NOMO-1 treated with dmso at 0.1 percent for 144 hours (cell line): ENCODE measurements around the gene EGLN2.
"Not testable (repeated sequence)": the region's sequence is repeated elsewhere in the genome, so short reads cannot be mapped to it uniquely, and the experiment has no call there.

Source experiments
- DNase-seq: peaks from one replicate; lab custom pipeline; 2025; ENCODE audit not compliant: unreplicated experiment; lab: John Stamatoyannopoulos, UW

EGLN2 gene

GRCh38 chr19:40776364-40776763, 22.6 kb upstream of the EGLN2 start:
- no peak for DNase-seq

GRCh38 chr19:40776932-40777644, 21.9 kb upstream of the EGLN2 start:
- DNase-seq, result peak; percentile 98

- DNase-seq, result no peak
Observed at GRCh38 chr19:40777645-40777936, 21.4 kb upstream of the EGLN2 start.

- peak; percentile 99 for DNase-seq
Observed at GRCh38 chr19:40777937-40778705, 20.9 kb upstream of the EGLN2 start, which contains the start of gene RAB4B. TSS of gene RAB4B (plus strand) at chr19:40778247. CDS start at chr19:40778376, 129 bp downstream.

GRCh38 chr19:40778706-40779284, 20.2 kb upstream of the EGLN2 start:
- no peak for DNase-seq

GRCh38 chr19:40780582-40780981, 18.4 kb upstream of the EGLN2 start:
- DNase-seq, result no peak

- no peak for DNase-seq
Observed at GRCh38 chr19:40781140-40781539, 17.9 kb upstream of the EGLN2 start.

GRCh38 chr19:40783711-40784110, 15.3 kb upstream of the EGLN2 start:
- no peak for DNase-seq

- DNase-seq, result not testable (repeated sequence)
Observed at GRCh38 chr19:40784146-40784545, 14.8 kb upstream of the EGLN2 start.

- DNase-seq, result no peak
Observed at GRCh38 chr19:40785526-40785925, 13.5 kb upstream of the EGLN2 start.

GRCh38 chr19:40786060-40787037, 12.6 kb upstream of the EGLN2 start:
- DNase-seq, result no peak

- no peak for DNase-seq
Observed at GRCh38 chr19:40791349-40791748, 7.6 kb upstream of the EGLN2 start.

GRCh38 chr19:40791996-40792395, 7.0 kb upstream of the EGLN2 start:
- DNase-seq, result no peak

- no peak for DNase-seq
Observed at GRCh38 chr19:40797166-40797962, 1.6 kb upstream of the EGLN2 start.

GRCh38 chr19:40797963-40798682, 868 bp upstream of the EGLN2 start:
- DNase-seq, result peak; percentile 85

GRCh38 chr19:40799558-40800338, 757 bp downstream of the EGLN2 start:
- no peak for DNase-seq

GRCh38 chr19:40800339-40800996, 1.5 kb downstream of the EGLN2 start:
- DNase-seq, result no peak

- no peak for DNase-seq
Observed at GRCh38 chr19:40800997-40801377, 2.0 kb downstream of the EGLN2 start.
